B cell (primary cell): ENCODE results near the gene PACSIN2. TPM values are rescaled to one million over a fixed set of nuclear protein-coding genes. Genes with fewer than 3 reads are reported as not detected.
A peak's percentile ranks its signal among the peaks of the same experiment; 100 is the strongest.

Experiments
- ATAC-seq: fragments of 200-7000 bp; cut with Tn5 transposase; one replicate; pipeline ENCODE4 v1.10.0; 2021; ENCODE audit warnings: low read depth, mild to moderate bottlenecking, moderate number of reproducible peaks, moderate library complexity
- CTCF ChIA-PET: fragments of 350-600 bp; sonication (Branson Sonifier 250); formaldehyde crosslinking; loops from one replicate; lab custom pipeline; 2021; ENCODE audit warnings: antibody characterized with exemption, inconsistent platforms; lab: Charles Lee
- POLR2A ChIA-PET: fragments of 350-600 bp; sonication (Branson Sonifier 250); formaldehyde crosslinking; loops from one replicate; lab custom pipeline; 2021; ENCODE audit warnings: antibody characterized with exemption; lab: Charles Lee
- DNase-seq: peaks from one replicate; pipeline ENCODE4 v3.0.0; 2013
- H2AFZ ChIP-seq: 2 replicates; pipeline ENCODE4 v1.6.1; 2012; ENCODE audit warnings: mild to moderate bottlenecking, low read depth, low read length; ENCODE audit not compliant: insufficient read depth, poor library complexity, severe bottlenecking
- H3K27ac ChIP-seq, 2 donors: 1 replicate in 1 of 2; 2 replicates in 1 of 2; pipeline ENCODE4 v1.5.1; 2012 to 2013; ENCODE audit warnings: low read length in 2 of 2, mild to moderate bottlenecking in 2 of 2, moderate library complexity in 1 of 2
- H3K27me3 ChIP-seq, 4 experiments: fragments of 200-600 bp in 1 of 4; sonication (generic) in 1 of 4; replicated peaks in 1 of 4; 1 replicate in 2 of 4; 2 replicates in 2 of 4; pipeline versions ENCODE4 v1.6.1 to v1.7.0; 2013 to 2016; ENCODE audit warnings: low read length in 3 of 4, mild to moderate bottlenecking in 2 of 4, mixed read lengths in 1 of 4, moderate library complexity in 1 of 4; ENCODE audit not compliant: insufficient read depth in 4 of 4, control insufficient read depth in 3 of 4; ENCODE audit errors: control extremely low read depth in 1 of 4
- H3K36me3 ChIP-seq, 2 experiments: replicated peaks in 1 of 2; 1 replicate in 1 of 2; 2 replicates in 1 of 2; pipeline versions ENCODE4 v1.6.1 to v1.7.1; 2013; ENCODE audit warnings: low read length in 1 of 2; ENCODE audit not compliant: insufficient read depth in 2 of 2, control insufficient read depth in 1 of 2; ENCODE audit errors: control extremely low read depth in 1 of 2, extremely low read depth in 1 of 2
- H3K4me1 ChIP-seq, 2 donors: fragments of 200-600 bp in 1 of 2; sonication (generic) in 1 of 2; 1 replicate in 1 of 2; 2 replicates in 1 of 2; pipeline versions ENCODE4 v1.5.1 to v1.6.1; 2013 to 2017; ENCODE audit warnings: low read length in 2 of 2; ENCODE audit not compliant: control insufficient read depth in 2 of 2, insufficient read depth in 2 of 2
- H3K4me2 ChIP-seq: replicated peaks from 2 replicates; pipeline ENCODE3; 2012; ENCODE audit warnings: mild to moderate bottlenecking, low read depth, low read length; ENCODE audit not compliant: poor library complexity, severe bottlenecking
- H3K4me3 ChIP-seq, 5 experiments: fragments of 200-600 bp in 1 of 5; sonication (generic) in 1 of 5; 1 replicate in 3 of 5; 2 replicates in 2 of 5; pipeline versions ENCODE4 v1.5.1 to v1.7.0; 2011 to 2016; ENCODE audit warnings: low read length in 4 of 5, mild to moderate bottlenecking in 4 of 5, low read depth in 2 of 5, control low read depth in 1 of 5, moderate library complexity in 1 of 5; ENCODE audit not compliant: insufficient read depth in 1 of 5; ENCODE audit errors: control extremely low read depth in 1 of 5, extremely low read depth in 1 of 5
- H3K79me2 ChIP-seq: fragments of 200-600 bp; sonication (generic); one replicate; pipeline ENCODE4 v1.6.0; 2016; ENCODE audit warnings: low read length; ENCODE audit not compliant: control insufficient read depth, insufficient read depth
- H3K9ac ChIP-seq: fragments of 200-600 bp; sonication (generic); 2 replicates; pipeline ENCODE4 v1.6.1; 2017; ENCODE audit warnings: mild to moderate bottlenecking, low read length, moderate library complexity
- H3K9me3 ChIP-seq, 3 donors: one replicate each; pipeline versions ENCODE4 v1.6.1 to v1.7.1; 2013; ENCODE audit warnings: low read length in 2 of 3; ENCODE audit not compliant: control insufficient read depth in 2 of 3, insufficient read depth in 1 of 3; ENCODE audit errors: control extremely low read depth in 1 of 3
- H4K20me1 ChIP-seq: 2 replicates; pipeline ENCODE4 v1.6.0; 2012; ENCODE audit warnings: mild to moderate bottlenecking, low read length; ENCODE audit not compliant: insufficient read depth, control insufficient read depth, poor library complexity, severe bottlenecking
- H3K27ac Mint-ChIP-seq: one replicate; pipeline ENCODE4 v1.8.0; 2021; ENCODE audit warnings: mixed read lengths
- H3K27me3 Mint-ChIP-seq: one replicate; pipeline ENCODE4 v1.8.0; 2021; ENCODE audit warnings: mixed read lengths
- H3K4me1 Mint-ChIP-seq: one replicate; pipeline ENCODE4 v1.8.0; 2021; ENCODE audit warnings: mixed read lengths
- H3K4me3 Mint-ChIP-seq: one replicate; pipeline ENCODE4 v1.8.0; 2021; ENCODE audit warnings: mixed read lengths
- H3K9me3 Mint-ChIP-seq: one replicate; pipeline ENCODE4 v1.8.0; 2022; ENCODE audit warnings: mixed read lengths; ENCODE audit not compliant: insufficient read depth
- CTCF ChIP-seq: fragments of 200-600 bp; IDR thresholded peaks from one replicate; pipeline ENCODE4 v1.8.0; 2022; ENCODE audit warnings: antibody characterized with exemption, mild to moderate bottlenecking
- EZH2 ChIP-seq: IDR thresholded peaks from 2 replicates; pipeline ENCODE4 v1.6.1; 2012; ENCODE audit warnings: borderline replicate concordance, low read depth, mild to moderate bottlenecking, moderate library complexity, low read length; ENCODE audit not compliant: insufficient read depth, poor library complexity, severe bottlenecking
- WGBS: methylation state at CpG from one replicate; pipeline ENCODE4 v1.1.5; 2013; ENCODE audit warnings: missing lambda C conversion rate; ENCODE audit not compliant: insufficient coverage; 5-methylcytosine and 5-hydroxymethylcytosine counted together
- intact Hi-C: fragments of 100-400 bp; cut with micrococcal nuclease; formaldehyde crosslinking; loops from one replicate; pipeline ENCODE4 v1.10.0; 2022
- polyA plus RNA-seq: library from polyadenylated mRNA; depleted of rRNA; stranded (reverse); fragments of >200 nt; gene quantifications from 2 replicates; pipeline ENCODE4 v1.2.3, GENCODE V29; 2012
- total RNA-seq, 2 donors: library from RNA; stranded (reverse); fragments of 120-200 nt in 1 of 2; gene quantifications; 1 replicate in 1 of 2; 2 replicates in 1 of 2; pipeline versions ENCODE4 v1.2.3 to v1.2.4, GENCODE V29; 2013 to 2022

PACSIN2 gene
- total and polyA plus RNA-seq, 2 donors (not counting 1 experiment from before 2014, with no cell fraction given) = 26.9 to 59.3 TPM

DNA sequence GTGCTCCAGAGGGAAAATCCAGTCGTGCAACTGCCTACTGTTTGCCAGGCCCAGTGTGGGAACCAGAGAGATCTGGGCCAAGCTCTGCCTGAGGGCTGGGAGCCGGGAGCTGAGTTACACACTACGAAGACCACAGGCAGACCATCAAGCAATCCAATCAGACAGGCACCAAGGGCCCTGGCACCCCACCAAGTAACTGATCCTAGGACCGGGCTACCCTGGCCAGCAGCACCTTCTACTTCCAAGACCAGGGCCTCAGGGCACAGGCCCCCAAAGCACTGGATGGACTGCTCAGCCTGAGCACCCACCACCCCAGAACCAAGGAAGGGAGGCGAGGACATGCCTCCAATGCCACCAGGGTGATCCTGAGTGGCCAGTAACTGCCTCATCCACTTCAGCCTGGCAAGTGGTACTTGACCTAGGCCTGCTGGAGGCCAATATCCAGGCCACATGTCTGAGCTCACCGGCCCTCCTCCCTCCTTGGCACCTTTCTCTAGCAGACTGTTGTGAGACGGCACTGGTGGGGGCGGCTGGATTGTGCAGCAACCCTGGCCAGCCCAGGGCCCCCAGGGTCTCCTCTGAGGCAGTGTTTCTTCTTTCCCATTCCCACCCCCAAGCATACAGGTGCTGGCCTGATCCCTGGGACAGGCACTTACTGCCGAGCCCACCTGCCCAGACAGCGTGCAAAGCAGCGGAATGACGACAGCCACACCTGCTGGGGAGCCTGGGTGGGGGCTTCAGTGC lies 137.2 kb downstream of the PACSIN2 start:
- no peak overlapping the region for H2AFZ ChIP-seq
- Mint-ChIP-seq H3K4me1 (peaks cover 7% of the 10 kb centered on the region), H3K4me3 (no peak overlapping the region), H3K27ac (peak overlapping the region; percentile 15), H3K9me3 (no peaks in the 10 kb centered on the region), H3K27me3 (no peaks in the 10 kb centered on the region)
- H3K9me3 ChIP-seq = no peaks in the 10 kb centered on the region
- H3K36me3 ChIP-seq = peaks cover 1 to 86% of the 10 kb centered on the region in 2 experiments
- CTCF ChIA-PET = interaction anchor here (1.1 to 1.3 kb wide), 2 partner anchors 10 to 41 kb away, joined by 3 to 4 read pairs; no protein-coding TSS in a partner anchor
- 93% methylated on average over 10 of the region's 12 CpGs for WGBS
- POLR2A ChIA-PET = no interaction called here
- no peaks in the 10 kb centered on the region for H3K79me2 ChIP-seq
- H3K4me3 ChIP-seq = no peak overlapping the region
- H4K20me1 ChIP-seq = no peaks in the 10 kb centered on the region
- DNase-seq (no peak), ATAC-seq (no peak)
- peaks cover 0 to 9% of the 10 kb centered on the region in 2 donors for H3K4me1 ChIP-seq
- no peak overlapping the region for H3K4me2 ChIP-seq
- intact Hi-C loops = no loop called here
- no peak overlapping the region for H3K9ac ChIP-seq
- no peak overlapping the region for H3K27ac ChIP-seq
- H3K27me3 ChIP-seq = no peaks in the 10 kb centered on the region
- TF ChIP-seq EZH2 = no peak
- TF ChIP-seq CTCF = no peak

GRCh38 chr22:42877158-42877557 lies 137.8 kb downstream of the PACSIN2 start:
- no peak for TF ChIP-seq EZH2
- TF ChIP-seq CTCF = no peak
- H3K4me1 Mint-ChIP-seq = peaks cover 2% of the 10 kb centered on the region
- no peak for DNase-seq
- Histone ChIP-seq H3K9ac (no peak overlapping the region), H3K27me3 (no peaks in the 10 kb centered on the region), H3K9me3 (no peaks in the 10 kb centered on the region), H3K79me2 (no peaks in the 10 kb centered on the region), H3K36me3 (peaks cover 1 to 86% of the 10 kb centered on the region in 2 experiments), H2AFZ (no peak overlapping the region), H4K20me1 (no peaks in the 10 kb centered on the region), H3K4me1 (peaks cover 0 to 6% of the 10 kb centered on the region in 2 donors), H3K27ac (no peak overlapping the region), H3K4me2 (no peak overlapping the region), H3K4me3 (no peak overlapping the region)
- ChIA-PET CTCF (interaction anchor here (1.1 to 1.3 kb wide), 2 partner anchors 9 to 41 kb away, joined by 3 to 4 read pairs; no protein-coding TSS in a partner anchor), POLR2A (no interaction called here)
- intact Hi-C loops = no loop called here
- H3K27me3 Mint-ChIP-seq = no peaks in the 10 kb centered on the region
- 93% methylated on average over 6 of the region's 8 CpGs for WGBS
- H3K4me3 Mint-ChIP-seq = no peak overlapping the region
- H3K27ac Mint-ChIP-seq = no peak overlapping the region
- H3K9me3 Mint-ChIP-seq = no peaks in the 10 kb centered on the region
- no peak for ATAC-seq
